ENCODE data around the gene PANX2.

PANX2 gene

GRCh38 chr22:50180727-50181521 is 10.4 kb downstream of the PANX2 start:
- no peak for FAIRE-seq
- DNase-seq (ENCODE audit: insufficient read length) = no peak
- TF ChIP-seq POLR2A (IDR thresholded peaks at IDR 0.05; ENCODE audit: low read depth, low read length) (no peak), TAF1 (IDR thresholded peaks at IDR 0.05; ENCODE audit: borderline replicate concordance, low read depth, low read length) (no peak), POLR2AphosphoS5 (IDR thresholded peaks at IDR 0.05; ENCODE audit: low read depth, low read length) (no peak)

GRCh38 chr22:50182176-50183081 is 11.9 kb downstream of the PANX2 start:
- TF ChIP-seq TAF1 (IDR thresholded peaks at IDR 0.05; ENCODE audit: borderline replicate concordance, low read depth, low read length) (no peak), POLR2A (IDR thresholded peaks at IDR 0.05; ENCODE audit: low read depth, low read length) (no peak), POLR2AphosphoS5 (IDR thresholded peaks at IDR 0.05; ENCODE audit: low read depth, low read length) (no peak)
- DNase-seq (ENCODE audit: insufficient read length) = no peak

GRCh38 chr22:50183141-50183971 is 12.8 kb downstream of the PANX2 start:
- DNase-seq (ENCODE audit: insufficient read length) (no peak), FAIRE-seq (no peak)
- TF ChIP-seq TAF1 (IDR thresholded peaks at IDR 0.05; ENCODE audit: borderline replicate concordance, low read depth, low read length) = no peak
- TF ChIP-seq POLR2AphosphoS5 (IDR thresholded peaks at IDR 0.05; ENCODE audit: low read depth, low read length) = no peak
- TF ChIP-seq POLR2A (IDR thresholded peaks at IDR 0.05; ENCODE audit: low read depth, low read length) = no peak

More at GRCh38 chr22:50182176-50183081, 11.9 kb downstream of the PANX2 start:
- FAIRE-seq = no peak

- TF ChIP-seq POLR2A (IDR thresholded peaks at IDR 0.05; ENCODE audit: low read depth, low read length) (no peak), POLR2AphosphoS5 (IDR thresholded peaks at IDR 0.05; ENCODE audit: low read depth, low read length) (no peak), TAF1 (IDR thresholded peaks at IDR 0.05; ENCODE audit: borderline replicate concordance, low read depth, low read length) (no peak)
- no peak for FAIRE-seq
- no peak for DNase-seq (ENCODE audit: insufficient read length)
These were observed 13.7 kb downstream of the PANX2 start for GRCh38 chr22:50184004-50184901.

GRCh38 chr22:50184902-50185374 is 14.4 kb downstream of the PANX2 start:
- FAIRE-seq (peak; percentile 83), DNase-seq (ENCODE audit: insufficient read length) (peak; percentile 60)
- no peak for TF ChIP-seq TAF1 (IDR thresholded peaks at IDR 0.05; ENCODE audit: borderline replicate concordance, low read depth, low read length)
- no peak for TF ChIP-seq POLR2A (IDR thresholded peaks at IDR 0.05; ENCODE audit: low read depth, low read length)
- no peak for TF ChIP-seq POLR2AphosphoS5 (IDR thresholded peaks at IDR 0.05; ENCODE audit: low read depth, low read length)

GRCh38 chr22:50185375-50186087 is 15.0 kb downstream of the PANX2 start, which contains the start of gene TRABD:
Gene TRABD (plus strand): TSS chr22:50185913. CDS start chr22:50193061, 7,148 bp downstream.
- DNase-seq (ENCODE audit: insufficient read length) = peak; percentile 95
- peak; percentile 96 for FAIRE-seq
- TF ChIP-seq POLR2A (IDR thresholded peaks at IDR 0.05; ENCODE audit: low read depth, low read length) (peak; percentile 50; the same call in 1 of the 2 replicates), POLR2AphosphoS5 (IDR thresholded peaks at IDR 0.05; ENCODE audit: low read depth, low read length) (no peak), TAF1 (IDR thresholded peaks at IDR 0.05; ENCODE audit: borderline replicate concordance, low read depth, low read length) (no peak)

GRCh38 chr22:50186181-50186714 is 15.7 kb downstream of the PANX2 start:
- DNase-seq (ENCODE audit: insufficient read length) (no peak), FAIRE-seq (peak; percentile 36)
- TF ChIP-seq POLR2AphosphoS5 (IDR thresholded peaks at IDR 0.05; ENCODE audit: low read depth, low read length) = no peak
- no peak for TF ChIP-seq TAF1 (IDR thresholded peaks at IDR 0.05; ENCODE audit: borderline replicate concordance, low read depth, low read length)
- TF ChIP-seq POLR2A (IDR thresholded peaks at IDR 0.05; ENCODE audit: low read depth, low read length) = no peak; the same call in 1 of the 2 replicates

GRCh38 chr22:50186761-50187523 is 16.4 kb downstream of the PANX2 start:
- FAIRE-seq = peak; percentile 67
- TF ChIP-seq TAF1 (IDR thresholded peaks at IDR 0.05; ENCODE audit: borderline replicate concordance, low read depth, low read length) = no peak
- no peak for TF ChIP-seq POLR2A (IDR thresholded peaks at IDR 0.05; ENCODE audit: low read depth, low read length)
- TF ChIP-seq POLR2AphosphoS5 (IDR thresholded peaks at IDR 0.05; ENCODE audit: low read depth, low read length) = no peak
- no peak for DNase-seq (ENCODE audit: insufficient read length)
